NT2/D1 (cell line): ENCODE results near the gene OPCML.
A peak's percentile ranks its signal among the peaks of the same experiment; 100 is the strongest.

Source experiments
- DNase-seq: peaks from one replicate; pipeline ENCODE4 v3.0.0-alpha.2; 2011; ENCODE audit warnings: low read depth, low spot score
- H3K27me3 ChIP-seq: 2 replicates; pipeline ENCODE4 v1.6.0; 2011; ENCODE audit warnings: mild to moderate bottlenecking; ENCODE audit not compliant: insufficient read length, insufficient read depth
- H3K36me3 ChIP-seq: 2 replicates; pipeline ENCODE4 v1.6.1; 2011; ENCODE audit warnings: mild to moderate bottlenecking, low read length, mixed read lengths; ENCODE audit not compliant: insufficient read depth, insufficient read length
- H3K4me1 ChIP-seq: 2 replicates; pipeline ENCODE4 v1.5.1; 2011; ENCODE audit not compliant: insufficient read depth, insufficient read length
- H3K4me3 ChIP-seq: 2 replicates; pipeline ENCODE4 v1.5.1; 2011; ENCODE audit warnings: low read depth; ENCODE audit not compliant: insufficient read length
- H3K9ac ChIP-seq: 2 replicates; pipeline ENCODE4 v1.6.0; 2011; ENCODE audit warnings: low read depth; ENCODE audit not compliant: insufficient read length
- H3K9me3 ChIP-seq: 2 replicates; pipeline ENCODE4 v1.5.1; 2011; ENCODE audit warnings: mild to moderate bottlenecking, low read length; ENCODE audit not compliant: insufficient read depth
- SUZ12 ChIP-seq: IDR thresholded peaks from 2 replicates; pipeline ENCODE4 v1.6.1; 2011; ENCODE audit not compliant: insufficient read length, insufficient read depth; ENCODE audit errors: extremely low read depth
- YY1 ChIP-seq: IDR thresholded peaks from 2 replicates; pipeline ENCODE4 v1.6.1; 2011; ENCODE audit not compliant: insufficient read length, insufficient read depth
- ZNF274 ChIP-seq: IDR thresholded peaks from 2 replicates; pipeline ENCODE4 v1.6.1; 2011; ENCODE audit warnings: mild to moderate bottlenecking, low read depth, low read length

The OPCML gene

DNA sequence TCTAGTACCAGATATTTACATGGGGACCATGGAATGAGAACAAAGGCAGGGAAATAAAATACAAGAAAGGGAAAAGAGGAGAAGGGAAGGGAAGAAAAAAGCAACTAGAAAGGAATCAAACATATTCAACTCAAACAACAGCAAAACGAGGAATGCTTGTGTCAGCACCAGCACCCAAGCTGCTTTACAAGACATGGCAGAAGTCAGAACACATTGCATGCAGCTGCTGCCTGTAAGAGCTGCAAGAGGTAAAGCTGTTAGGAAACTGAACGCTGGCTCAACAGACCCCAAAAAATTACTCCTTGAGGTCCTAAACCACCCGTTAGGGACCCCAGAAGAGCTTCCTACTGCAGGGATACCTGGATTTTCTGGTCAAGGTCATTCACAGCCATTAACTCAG lies 296.9 kb downstream of the OPCML start:
- Histone ChIP-seq H3K4me3 (no peak overlapping the region), H3K36me3 (no peaks in the 10 kb centered on the region), H3K27me3 (peaks cover 19% of the 10 kb centered on the region), H3K9me3 (no peaks in the 10 kb centered on the region), H3K9ac (no peak overlapping the region), H3K4me1 (peaks cover 4% of the 10 kb centered on the region)
- no peak for TF ChIP-seq SUZ12
- TF ChIP-seq ZNF274 = no peak
- no peak for TF ChIP-seq YY1
- no peak for DNase-seq

DNA sequence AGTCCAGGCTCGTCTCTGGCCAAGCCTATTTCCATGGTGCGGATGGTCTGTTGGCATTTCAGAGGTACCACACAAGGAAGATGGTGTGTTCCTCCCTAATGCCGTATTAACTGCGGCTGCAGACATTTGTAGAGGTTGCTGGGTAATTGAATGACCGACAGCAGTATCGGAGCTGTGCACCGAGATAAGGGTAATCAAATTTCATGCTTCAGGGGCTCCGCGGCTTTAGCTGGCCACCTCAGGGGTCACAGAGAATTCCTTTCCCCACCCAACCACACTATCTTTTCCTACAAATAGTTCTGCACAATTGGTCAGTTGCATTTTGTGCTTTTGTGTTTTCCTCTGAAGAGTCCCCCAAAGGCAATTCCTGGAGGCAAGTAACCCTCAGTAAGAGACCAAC lies 297.4 kb downstream of the OPCML start:
- Histone ChIP-seq H3K36me3 (no peaks in the 10 kb centered on the region), H3K9me3 (no peaks in the 10 kb centered on the region), H3K9ac (no peak overlapping the region), H3K4me3 (no peak overlapping the region), H3K4me1 (peaks cover 4% of the 10 kb centered on the region), H3K27me3 (peaks cover 24% of the 10 kb centered on the region)
- DNase-seq = no peak
- TF ChIP-seq YY1 (no peak), SUZ12 (no peak), ZNF274 (no peak)

DNA sequence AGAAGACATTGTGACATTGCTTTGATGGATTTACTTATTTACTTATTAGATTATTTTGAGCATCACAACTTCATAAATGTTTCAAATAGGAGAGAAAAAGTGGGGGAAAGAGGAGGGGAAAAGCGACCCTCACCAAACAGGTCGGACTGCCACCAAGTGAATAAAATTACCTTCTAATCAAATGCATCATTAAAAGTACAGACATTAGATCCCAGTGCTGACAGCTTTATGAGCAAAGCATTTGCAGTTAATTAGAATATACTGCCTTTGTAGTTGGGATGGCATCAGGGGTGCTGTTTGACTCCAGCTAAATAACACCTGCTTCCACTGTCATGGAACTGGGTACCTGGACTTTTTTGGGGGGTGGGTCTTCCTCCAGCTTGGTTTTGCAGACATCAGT lies 299.6 kb downstream of the OPCML start:
- Histone ChIP-seq H3K27me3 (peaks cover 33% of the 10 kb centered on the region), H3K9ac (no peak overlapping the region), H3K9me3 (no peaks in the 10 kb centered on the region), H3K4me3 (no peak overlapping the region), H3K36me3 (no peaks in the 10 kb centered on the region), H3K4me1 (peaks cover 5% of the 10 kb centered on the region)
- no peak for DNase-seq
- TF ChIP-seq SUZ12 (no peak), ZNF274 (no peak)

DNA sequence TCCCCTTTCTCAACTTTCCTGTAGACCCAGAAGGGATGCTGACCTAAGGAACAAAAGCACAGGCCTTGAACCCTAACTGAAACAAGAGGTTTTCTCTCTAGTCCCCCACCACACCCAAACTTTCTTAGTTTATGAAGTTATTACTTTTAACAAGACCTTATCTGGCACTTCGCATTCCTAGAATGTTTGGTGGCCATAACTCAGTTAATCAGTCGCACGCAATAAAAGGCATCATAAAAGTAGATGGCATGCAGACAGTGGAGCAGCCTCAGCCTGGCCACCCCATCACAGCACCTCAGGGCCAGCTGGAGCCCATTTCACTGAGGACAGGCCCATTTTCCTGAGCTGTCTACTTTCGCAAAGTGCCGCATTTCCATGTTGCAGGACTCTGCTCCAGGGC lies 301.9 kb downstream of the OPCML start:
- no peaks in the 10 kb centered on the region for H3K36me3 ChIP-seq
- H3K4me1 ChIP-seq = peaks cover 9% of the 10 kb centered on the region
- H3K9me3 ChIP-seq = no peaks in the 10 kb centered on the region
- no peak overlapping the region for H3K4me3 ChIP-seq
- peaks cover 44% of the 10 kb centered on the region for H3K27me3 ChIP-seq
- no peak for TF ChIP-seq ZNF274
- no peak for TF ChIP-seq SUZ12
- no peak for TF ChIP-seq YY1
- no peak overlapping the region for H3K9ac ChIP-seq
- DNase-seq = no peak

DNA sequence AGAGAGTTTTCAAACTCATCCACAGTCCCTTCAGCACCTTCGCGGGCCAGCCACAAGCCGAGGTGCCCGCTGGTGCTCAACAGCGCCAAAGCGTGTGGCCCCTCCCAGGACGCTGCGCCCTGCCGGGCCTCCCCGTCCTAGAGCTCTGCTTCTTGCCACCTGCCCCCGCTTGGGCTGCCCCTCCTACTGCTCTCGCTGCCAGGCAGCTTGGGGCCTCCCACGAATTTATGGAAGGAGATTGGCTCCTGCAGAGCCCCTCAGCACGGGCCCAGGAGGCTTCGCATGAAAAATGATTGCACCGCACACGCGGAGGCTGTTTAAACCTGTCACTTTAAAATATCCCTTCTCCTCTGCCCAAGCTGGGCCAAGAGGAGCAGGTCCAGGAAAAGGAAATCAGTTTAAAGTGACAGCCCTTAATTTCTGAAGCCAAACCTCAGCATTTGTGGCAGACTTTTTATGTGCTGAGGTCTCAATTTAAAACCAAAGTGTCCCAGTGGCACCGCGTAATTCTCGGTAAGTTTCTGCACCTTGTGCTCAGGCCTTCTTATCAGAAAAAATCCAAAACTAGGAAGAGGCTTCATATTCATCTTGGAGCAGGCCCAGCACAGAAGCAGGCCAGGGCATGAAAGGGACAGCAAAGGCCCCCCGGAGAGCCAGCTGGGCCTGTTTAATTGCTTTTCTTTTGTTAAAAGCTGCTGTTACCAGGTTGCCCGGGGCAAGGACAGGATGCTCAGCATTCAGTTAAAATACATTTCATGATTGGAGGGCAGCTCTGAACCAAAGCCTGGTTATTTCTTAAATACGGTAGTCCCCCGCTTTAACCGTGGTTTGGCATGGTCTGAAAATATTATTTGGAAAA lies 303.6 kb downstream of the OPCML start:
- H3K9me3 ChIP-seq = no peaks in the 10 kb centered on the region
- H3K9ac ChIP-seq = no peak overlapping the region
- TF ChIP-seq ZNF274 (no peak), SUZ12 (no peak), YY1 (no peak)
- peaks cover 44% of the 10 kb centered on the region for H3K27me3 ChIP-seq
- H3K4me3 ChIP-seq = peak overlapping the region; percentile 1
- DNase-seq = peak; percentile 80
- peaks cover 9% of the 10 kb centered on the region for H3K4me1 ChIP-seq
- no peaks in the 10 kb centered on the region for H3K36me3 ChIP-seq

DNA sequence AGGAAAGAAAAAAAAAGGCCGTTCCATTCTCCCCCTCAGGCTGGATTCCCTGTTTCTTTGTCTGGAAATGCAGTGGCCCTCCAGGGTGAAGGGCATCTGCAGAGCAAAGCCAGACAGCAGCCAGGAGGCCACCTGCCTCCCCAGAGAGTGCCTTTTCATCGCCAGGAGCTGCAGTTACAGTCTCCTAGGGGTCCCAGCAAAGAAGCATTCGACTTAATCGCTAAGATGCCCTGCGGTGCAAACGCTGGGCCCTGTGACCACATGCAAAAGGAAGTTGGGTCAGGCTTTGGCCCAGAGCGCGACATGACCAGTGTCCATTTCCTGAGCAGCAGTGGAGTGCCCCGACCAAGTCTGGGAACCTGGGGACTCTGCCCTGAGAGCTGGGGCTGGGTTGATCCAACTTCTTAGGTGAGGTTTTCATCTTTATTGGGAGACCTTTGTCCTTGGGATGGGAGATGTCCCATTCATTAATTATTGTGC lies 304.6 kb downstream of the OPCML start:
- DNase-seq = no peak

DNA sequence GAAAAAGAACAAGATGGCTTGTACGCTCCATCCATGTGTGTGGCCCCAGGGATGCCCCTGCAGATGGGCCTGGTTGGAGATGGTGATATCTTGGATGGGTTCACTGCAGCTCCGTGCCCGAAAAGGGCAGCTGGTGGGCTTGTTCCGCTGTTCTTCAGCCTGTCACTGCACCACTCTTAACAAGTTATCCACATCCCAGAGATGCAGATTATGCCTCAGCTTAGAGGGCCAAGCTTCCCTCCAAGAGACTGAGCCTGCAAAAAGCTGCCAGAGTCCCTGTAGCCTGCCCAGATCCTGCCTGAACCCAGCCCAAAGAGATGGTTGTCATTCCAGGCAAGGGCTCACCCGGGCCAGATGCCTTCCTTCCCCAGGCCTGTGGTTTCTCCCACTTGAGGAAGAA lies 308.0 kb downstream of the OPCML start:
- no peaks in the 10 kb centered on the region for H3K9me3 ChIP-seq
- H3K27me3 ChIP-seq = peaks cover 14% of the 10 kb centered on the region
- no peak for TF ChIP-seq YY1
- no peak for TF ChIP-seq ZNF274
- no peak for TF ChIP-seq SUZ12
- H3K36me3 ChIP-seq = no peaks in the 10 kb centered on the region
- no peak overlapping the region for H3K4me3 ChIP-seq
- no peak for DNase-seq
- H3K4me1 ChIP-seq = peaks cover 5% of the 10 kb centered on the region
- no peak overlapping the region for H3K9ac ChIP-seq

More for the DNA sequence above, 304.6 kb downstream of the OPCML start:
- H3K4me1 ChIP-seq = peaks cover 9% of the 10 kb centered on the region
- no peak overlapping the region for H3K9ac ChIP-seq
- H3K9me3 ChIP-seq = no peaks in the 10 kb centered on the region
- peaks cover 44% of the 10 kb centered on the region for H3K27me3 ChIP-seq
- no peak for TF ChIP-seq ZNF274
- TF ChIP-seq SUZ12 = no peak
- TF ChIP-seq YY1 = no peak
- H3K4me3 ChIP-seq = no peak overlapping the region
- H3K36me3 ChIP-seq = no peaks in the 10 kb centered on the region
